Prostate gland (tissue), 2 donors: Measurements from ENCODE around the gene ADGRG1. TPM values are rescaled to one million over a fixed set of nuclear protein-coding genes. Genes with fewer than 3 reads are reported as not detected.

Experiments
- DNase-seq: peaks from one replicate; pipeline ENCODE4 v3.0.0-alpha.2; 2019; ENCODE audit warnings: low spot score
- H3K27ac ChIP-seq, 2 donors: fragments of 200-600 bp; sonication (generic); 2 replicates each; pipeline ENCODE4 v1.5.1; 2017 to 2019
- H3K27me3 ChIP-seq: fragments of 200-600 bp; sonication (generic); replicated peaks from 2 replicates; pipeline ENCODE4 v1.5.1; 2019; ENCODE audit not compliant: insufficient read depth
- H3K36me3 ChIP-seq, 2 donors: fragments of 200-600 bp; sonication (generic); 1 replicate in 1 of 2; 2 replicates in 1 of 2; pipeline versions ENCODE4 v1.5.1 to v1.8.1; 2017 to 2019
- H3K4me1 ChIP-seq: fragments of 200-600 bp; sonication (generic); replicated peaks from 2 replicates; pipeline ENCODE4 v1.5.1; 2019
- H3K4me3 ChIP-seq, 2 donors: fragments of 200-600 bp; sonication (generic); 2 replicates each; pipeline ENCODE4 v1.5.1; 2017 to 2019
- H3K9me3 ChIP-seq: fragments of 200-600 bp; sonication (generic); 2 replicates; pipeline ENCODE4 v1.5.1; 2017
- CTCF ChIP-seq, 4 experiments: fragments of 200-600 bp in 2 of 4; fragments of 450-650 bp in 2 of 4; sonication (generic) in 2 of 4; IDR thresholded peaks; 1 replicate in 3 of 4; 2 replicates in 1 of 4; pipeline ENCODE4 v1.5.1; 2016 to 2019; ENCODE audit warnings: antibody characterized with exemption in 4 of 4, mild to moderate bottlenecking in 2 of 4, moderate library complexity in 2 of 4
- POLR2A ChIP-seq: fragments of 450-650 bp; IDR thresholded peaks from one replicate; pipeline ENCODE4 v1.6.1; 2016; ENCODE audit warnings: antibody characterized with exemption, mild to moderate bottlenecking
- POLR2AphosphoS5 ChIP-seq: sonication (generic); formaldehyde crosslinking; IDR thresholded peaks from one replicate; pipeline ENCODE4 v1.6.1; 2017; ENCODE audit warnings: antibody characterized with exemption
- WGBS: methylation state at CpG from one replicate; pipeline ENCODE4 v1.1.5; 2018; 5-methylcytosine and 5-hydroxymethylcytosine counted together
- intact Hi-C: fragments of 100-400 bp; cut with DNase I; formaldehyde crosslinking; loops from one replicate; pipeline ENCODE4 v1.14.2; 2022
- total RNA-seq, 2 donors: library from RNA; depleted of rRNA; stranded (reverse); fragments of >200 nt; gene quantifications; one replicate each; pipeline ENCODE4 v1.1.0, GENCODE V29; 2016

ADGRG1 gene
- total RNA-seq, 2 donors from 2014 or later, result 78.5 to 347 TPM

DNA sequence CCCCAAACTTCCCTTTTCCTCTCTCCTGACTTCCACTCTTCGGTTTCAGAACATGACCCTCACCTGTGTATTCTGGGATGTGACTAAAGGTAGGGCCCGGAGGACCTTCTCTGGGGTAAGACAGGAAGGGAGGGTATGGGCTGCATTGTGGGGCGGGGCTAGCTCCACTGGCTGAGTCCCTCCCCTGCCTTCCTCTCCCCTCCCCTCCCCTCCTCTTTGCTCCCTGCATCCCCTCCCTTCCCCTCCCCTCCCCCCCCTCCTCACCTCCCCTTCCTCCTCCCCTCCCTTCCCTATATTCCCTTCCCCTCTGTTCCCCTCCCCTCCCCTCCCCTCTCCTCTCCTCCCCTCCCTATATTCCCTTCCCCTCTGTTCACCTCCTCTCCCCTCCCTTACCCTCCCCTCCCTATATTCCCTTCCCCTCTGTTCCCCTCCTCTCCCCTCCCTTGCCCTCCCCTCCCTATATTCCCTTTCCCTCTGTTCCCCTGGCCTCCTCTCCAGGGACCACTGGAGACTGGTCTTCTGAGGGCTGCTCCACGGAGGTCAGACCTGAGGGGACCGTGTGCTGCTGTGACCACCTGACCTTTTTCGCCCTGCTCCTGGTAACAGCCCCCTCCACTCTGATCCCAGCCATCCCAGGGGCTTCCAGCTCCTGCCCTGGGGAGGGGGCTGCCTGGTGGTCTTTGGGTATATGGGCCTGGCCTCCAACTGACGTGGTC lies 51.5 kb downstream of the ADGRG1 start:
- no peaks in the 10 kb centered on the region for H3K36me3 ChIP-seq
- 88% methylated on average over 7 of the region's 7 CpGs for WGBS
- no peaks in the 10 kb centered on the region for H3K27me3 ChIP-seq
- TF ChIP-seq POLR2A (no peak), POLR2AphosphoS5 (no peak), CTCF (IDR thresholded peaks at IDR 0.05) (no peak)
- no peak overlapping the region for H3K4me3 ChIP-seq
- no peaks in the 10 kb centered on the region for H3K9me3 ChIP-seq
- intact Hi-C loops, result no loop called here
- no peak for DNase-seq
- no peaks in the 10 kb centered on the region for H3K4me1 ChIP-seq
- H3K27ac ChIP-seq, result no peak overlapping the region

DNA sequence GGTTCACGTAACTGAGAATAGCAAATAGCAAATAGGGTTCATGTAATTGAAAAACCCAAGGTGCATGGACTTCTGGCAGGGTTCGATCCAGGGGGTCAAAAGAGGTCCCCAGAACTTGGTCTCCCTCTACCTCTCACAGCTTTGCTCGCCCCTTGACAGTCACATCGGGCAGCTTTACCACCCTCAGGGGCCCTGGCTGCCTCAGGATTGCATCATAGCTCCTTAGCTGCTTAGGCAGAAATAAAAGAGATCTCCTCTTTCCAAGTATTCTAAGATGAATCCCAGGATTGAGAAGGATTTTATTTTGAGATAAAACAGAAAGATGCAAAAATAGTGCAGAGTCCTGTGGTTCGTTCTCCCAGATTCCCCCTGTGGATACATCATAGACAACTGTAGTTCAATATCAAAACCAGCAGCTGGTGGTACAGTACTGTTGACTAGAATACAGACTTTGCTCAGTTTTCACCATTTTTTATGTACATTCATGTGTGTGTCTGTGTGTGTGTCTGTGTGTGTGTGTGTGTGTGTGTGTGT lies 52.5 kb downstream of the ADGRG1 start:
- no peaks in the 10 kb centered on the region for H3K9me3 ChIP-seq
- no peaks in the 10 kb centered on the region for H3K4me1 ChIP-seq
- 88% methylated on average over 5 of the region's 5 CpGs for WGBS
- no peak for DNase-seq
- H3K4me3 ChIP-seq, result no peak overlapping the region
- no peaks in the 10 kb centered on the region for H3K27me3 ChIP-seq
- no peaks in the 10 kb centered on the region for H3K36me3 ChIP-seq
- intact Hi-C loops, result no loop called here
- TF ChIP-seq POLR2AphosphoS5, result no peak
- TF ChIP-seq CTCF (IDR thresholded peaks at IDR 0.05), result no peak
- TF ChIP-seq POLR2A, result no peak
- H3K27ac ChIP-seq, result no peak overlapping the region

DNA sequence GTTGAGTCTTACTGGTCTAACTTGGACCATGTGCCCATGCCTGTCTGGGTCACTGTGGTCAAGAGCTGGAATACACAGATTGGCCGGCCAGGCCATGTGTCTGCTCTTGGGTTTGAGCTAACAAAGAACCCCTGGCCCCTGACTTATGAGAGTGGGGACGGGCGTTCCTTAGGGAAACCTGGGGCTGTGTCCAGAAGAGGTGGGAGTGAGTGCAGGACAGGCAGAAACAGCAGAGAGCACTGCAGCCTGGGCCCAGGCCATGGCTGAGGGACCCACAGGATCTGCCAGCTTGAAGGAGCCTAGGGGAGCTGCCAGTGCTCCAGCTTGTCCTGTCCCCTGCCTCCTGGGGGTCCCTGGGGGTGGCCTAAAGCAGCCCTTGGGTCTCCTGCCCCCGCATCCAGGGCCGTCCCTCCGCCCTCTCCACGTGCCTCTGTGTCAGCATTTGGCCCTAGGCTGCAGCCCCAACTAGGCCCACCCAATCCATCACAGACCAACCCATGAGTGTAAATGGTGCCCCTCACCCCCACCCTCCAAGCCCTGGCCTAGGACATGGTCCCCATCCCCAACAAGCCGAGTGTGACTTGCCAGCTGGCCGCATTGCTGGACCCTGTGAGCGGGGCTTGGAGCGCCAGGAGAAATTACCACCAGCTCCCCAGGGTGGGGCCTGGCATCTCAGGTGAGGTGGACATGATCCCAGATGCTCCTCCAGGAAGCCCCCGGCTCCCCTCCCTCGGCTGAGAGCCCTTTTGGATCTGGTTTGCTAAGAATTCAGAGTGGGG lies 53.7 kb downstream of the ADGRG1 start:
- intact Hi-C loops, result no loop called here
- TF ChIP-seq POLR2AphosphoS5 (no peak), CTCF (IDR thresholded peaks at IDR 0.05) (no peak), POLR2A (no peak)
- Histone ChIP-seq H3K27ac (no peak overlapping the region), H3K4me1 (no peaks in the 10 kb centered on the region), H3K36me3 (no peaks in the 10 kb centered on the region), H3K9me3 (no peaks in the 10 kb centered on the region), H3K27me3 (no peaks in the 10 kb centered on the region), H3K4me3 (no peak overlapping the region)
- WGBS, result 93% methylated on average over 13 of the region's 13 CpGs
- no peak for DNase-seq

GRCh38 chr16:57682809-57683635 lies 54.6 kb downstream of the ADGRG1 start:
- intact Hi-C loops, result no loop called here
- H3K4me3 ChIP-seq, result no peak overlapping the region
- 94% methylated on average over 11 of the region's 11 CpGs for WGBS
- no peaks in the 10 kb centered on the region for H3K9me3 ChIP-seq
- H3K27me3 ChIP-seq, result no peaks in the 10 kb centered on the region
- no peak overlapping the region for H3K27ac ChIP-seq
- no peaks in the 10 kb centered on the region for H3K36me3 ChIP-seq
- H3K4me1 ChIP-seq, result no peaks in the 10 kb centered on the region
- DNase-seq, result no peak
- TF ChIP-seq POLR2AphosphoS5, result no peak
- no peak for TF ChIP-seq CTCF (IDR thresholded peaks at IDR 0.05)
- TF ChIP-seq POLR2A, result no peak
